ENCODE measurements around the gene RAB23. TPM values are rescaled to one million over a fixed set of nuclear protein-coding genes. Genes with fewer than 3 reads are reported as not detected.

Gene RAB23
- total and polyA plus RNA-seq, 9 of the 15 experiments (the other 6 are each of a cell fraction or from before 2014, with no cell fraction given), result 3.4 to 18.0 (median 9.4) TPM

Other genes with a start within 250 kb of the RAB23 start
- 21.2 and 26.1 TPM in 2 replicates for gene KIAA1586, start 175.6 kb downstream of the RAB23 start, total RNA-seq (2014; rRNA removed)
- gene KIAA1586, start 175.6 kb downstream of the RAB23 start, total RNA-seq (2014; rRNA removed; fragmentation: Illumina TruSeq; extraction: Trizol), result 43.6 and 53.4 TPM in 2 replicates
- 32.8 and 37.6 TPM in 2 replicates for gene KIAA1586, start 175.6 kb downstream of the RAB23 start, total RNA-seq (2015; rRNA removed; fragmentation: Illumina TruSeq; extraction: Trizol)
- gene KIAA1586, start 175.6 kb downstream of the RAB23 start, total RNA-seq (2021), result 29.1 and 29.5 TPM in 2 replicates
- 17.3 and 24.7 TPM in 2 replicates for gene KIAA1586, start 175.6 kb downstream of the RAB23 start, polyA plus RNA-seq (2011; rRNA removed)
- 25.5 and 31.1 TPM in 2 replicates for gene KIAA1586, start 175.6 kb downstream of the RAB23 start, polyA plus RNA-seq (2014; fragmentation: Illumina TruSeq; extraction: Trizol)
- gene KIAA1586, start 175.6 kb downstream of the RAB23 start, polyA plus RNA-seq (2014; fragmentation: Nextera tagmentation; extraction: Ambion mirVana), result 10 to 100 TPM; 27.2 to 34.0 TPM
- 23.4 and 24.1 TPM in 2 replicates for gene KIAA1586, start 175.6 kb downstream of the RAB23 start, polyA plus RNA-seq (2014; rRNA removed)
- gene ZNF451, start 132.1 kb downstream of the RAB23 start, total RNA-seq (2014; rRNA removed), result 38.3 and 47.2 TPM in 2 replicates
- gene ZNF451, start 132.1 kb downstream of the RAB23 start, total RNA-seq (2014; rRNA removed; fragmentation: Illumina TruSeq; extraction: Trizol), result 72.3 and 88.0 TPM in 2 replicates
- gene ZNF451, start 132.1 kb downstream of the RAB23 start, total RNA-seq (2015; rRNA removed; fragmentation: Illumina TruSeq; extraction: Trizol), result 53.3 and 55.5 TPM in 2 replicates
- gene ZNF451, start 132.1 kb downstream of the RAB23 start, total RNA-seq (2021), result 56.2 and 58.4 TPM in 2 replicates
- gene ZNF451, start 132.1 kb downstream of the RAB23 start, polyA plus RNA-seq (2011; rRNA removed), result 67.3 and 74.3 TPM in 2 replicates
- 29.5 and 34.4 TPM in 2 replicates for gene ZNF451, start 132.1 kb downstream of the RAB23 start, polyA plus RNA-seq (2014; fragmentation: Illumina TruSeq; extraction: Trizol)
- 10 to 100 TPM; 16.1 to 17.3 TPM for gene ZNF451, start 132.1 kb downstream of the RAB23 start, polyA plus RNA-seq (2014; fragmentation: Nextera tagmentation; extraction: Ambion mirVana)
- 23.0 and 27.1 TPM in 2 replicates for gene ZNF451, start 132.1 kb downstream of the RAB23 start, polyA plus RNA-seq (2014; rRNA removed)
- gene BAG2, start 50.0 kb downstream of the RAB23 start, total RNA-seq (2014; rRNA removed), result 12.8 and 13.8 TPM in 2 replicates
- gene BAG2, start 50.0 kb downstream of the RAB23 start, total RNA-seq (2014; rRNA removed; fragmentation: Illumina TruSeq; extraction: Trizol), result 20.3 and 21.2 TPM in 2 replicates
- gene BAG2, start 50.0 kb downstream of the RAB23 start, total RNA-seq (2015; rRNA removed; fragmentation: Illumina TruSeq; extraction: Trizol), result 17.6 and 19.7 TPM in 2 replicates
- 17.6 and 19.9 TPM in 2 replicates for gene BAG2, start 50.0 kb downstream of the RAB23 start, total RNA-seq (2021)
- gene BAG2, start 50.0 kb downstream of the RAB23 start, polyA plus RNA-seq (2011; rRNA removed), result 14.5 and 20.7 TPM in 2 replicates
- gene BAG2, start 50.0 kb downstream of the RAB23 start, polyA plus RNA-seq (2014; fragmentation: Illumina TruSeq; extraction: Trizol), result 15.6 and 18.7 TPM in 2 replicates
- gene BAG2, start 50.0 kb downstream of the RAB23 start, polyA plus RNA-seq (2014; fragmentation: Nextera tagmentation; extraction: Ambion mirVana), result 10 to 100 TPM; 12.8 to 14.0 TPM
- 14.5 and 15.3 TPM in 2 replicates for gene BAG2, start 50.0 kb downstream of the RAB23 start, polyA plus RNA-seq (2014; rRNA removed)
- 23.8 and 31.5 TPM in 2 replicates for gene PRIM2, start 95.3 kb upstream of the RAB23 start, total RNA-seq (2014; rRNA removed)
- gene PRIM2, start 95.3 kb upstream of the RAB23 start, total RNA-seq (2014; rRNA removed; fragmentation: Illumina TruSeq; extraction: Trizol), result 57.5 and 63.7 TPM in 2 replicates
- gene PRIM2, start 95.3 kb upstream of the RAB23 start, total RNA-seq (2015; rRNA removed; fragmentation: Illumina TruSeq; extraction: Trizol), result 44.9 and 47.3 TPM in 2 replicates
- gene PRIM2, start 95.3 kb upstream of the RAB23 start, total RNA-seq (2021), result 33.4 and 33.6 TPM in 2 replicates
- 24.3 and 37.1 TPM in 2 replicates for gene PRIM2, start 95.3 kb upstream of the RAB23 start, polyA plus RNA-seq (2011; rRNA removed)
- gene PRIM2, start 95.3 kb upstream of the RAB23 start, polyA plus RNA-seq (2014; fragmentation: Illumina TruSeq; extraction: Trizol), result 35.0 and 37.2 TPM in 2 replicates
- 10 to 100 TPM; 19.8 to 20.8 TPM for gene PRIM2, start 95.3 kb upstream of the RAB23 start, polyA plus RNA-seq (2014; fragmentation: Nextera tagmentation; extraction: Ambion mirVana)
- 26.4 and 27.6 TPM in 2 replicates for gene PRIM2, start 95.3 kb upstream of the RAB23 start, polyA plus RNA-seq (2014; rRNA removed)

All from K562 (cell line).